Neural cell (in vitro differentiated cells): ENCODE measurements around the gene PPM1B. TPM values are rescaled to one million over a fixed set of nuclear protein-coding genes. Genes with fewer than 3 reads are reported as not detected.
"Not testable (repeated sequence)": the region's sequence is repeated elsewhere in the genome, so short reads cannot be mapped to it uniquely, and the experiment has no call there.

Experiments
- H2AFZ ChIP-seq: fragments of 200-600, 300-800 bp; sonication (generic), shearing (Covaris generic); 2 replicates; pipeline ENCODE4 v1.6.0; 2014; ENCODE audit warnings: low read depth, mild to moderate bottlenecking, antibody characterized with exemption, low read length, moderate library complexity
- H3F3A ChIP-seq: fragments of 200-600 bp; shearing (Covaris generic); 2 replicates; pipeline ENCODE4 v1.6.1; 2016; ENCODE audit warnings: mild to moderate bottlenecking, moderate library complexity, mixed read lengths, antibody characterized with exemption, low read length; ENCODE audit not compliant: insufficient read depth, poor library complexity, severe bottlenecking
- H3K27ac ChIP-seq: fragments of 200-600, 300-800 bp; sonication (generic), shearing (Covaris generic); 2 replicates; pipeline ENCODE4 v1.5.1; 2014; ENCODE audit warnings: mild to moderate bottlenecking, low read length, moderate library complexity
- H3K27me3 ChIP-seq: fragments of 300-800, 200-600 bp; sonication (generic), shearing (Covaris generic); 2 replicates; pipeline ENCODE4 v1.6.0; 2014; ENCODE audit warnings: mild to moderate bottlenecking, low read depth, low read length, moderate library complexity; ENCODE audit not compliant: insufficient read depth
- H3K36me3 ChIP-seq: fragments of 300-800, 200-600 bp; sonication (generic), shearing (Covaris generic); 2 replicates; pipeline ENCODE4 v1.5.1; 2014; ENCODE audit warnings: mild to moderate bottlenecking, antibody characterized with exemption, low read length, moderate library complexity; ENCODE audit not compliant: insufficient read depth
- H3K4me2 ChIP-seq: fragments of 300-800, 200-600 bp; sonication (generic), shearing (Covaris generic); 2 replicates; pipeline ENCODE4 v1.6.0; 2014; ENCODE audit warnings: mild to moderate bottlenecking, low read length
- H3K4me3 ChIP-seq: fragments of 300-800, 200-600 bp; sonication (generic), shearing (Covaris generic); 2 replicates; pipeline ENCODE4 v1.5.1; 2014; ENCODE audit warnings: mild to moderate bottlenecking, low read length, moderate library complexity
- H3K79me2 ChIP-seq: fragments of 200-600 bp; shearing (Covaris generic); replicated peaks from 2 replicates; pipeline ENCODE4 v1.6.0; 2014; ENCODE audit warnings: mild to moderate bottlenecking, low read length, moderate library complexity; ENCODE audit not compliant: insufficient read depth
- H3K9ac ChIP-seq: fragments of 300-800, 200-600 bp; sonication (generic), shearing (Covaris generic); 2 replicates; pipeline ENCODE4 v1.6.1; 2016; ENCODE audit warnings: mild to moderate bottlenecking, low read length, mixed read lengths
- H3K9me2 ChIP-seq: fragments of 200-600 bp; shearing (Covaris generic); 2 replicates; pipeline ENCODE4 v1.6.1; 2016; ENCODE audit warnings: mild to moderate bottlenecking, low read length, mixed read lengths; ENCODE audit not compliant: insufficient read depth
- H3K9me3 ChIP-seq: fragments of 200-600, 300-800 bp; sonication (generic), shearing (Covaris generic); 2 replicates; pipeline ENCODE4 v1.6.1; 2016; ENCODE audit warnings: mild to moderate bottlenecking, mixed run types, low read length, moderate library complexity, mixed read lengths
- H4K20me1 ChIP-seq: fragments of 200-600 bp; shearing (Covaris generic); 2 replicates; pipeline ENCODE4 v1.6.1; 2016; ENCODE audit warnings: mild to moderate bottlenecking, mixed run types; ENCODE audit not compliant: insufficient read depth
- CTCF ChIP-seq: fragments of 450-650 bp; IDR thresholded peaks from 2 replicates; pipeline ENCODE4 v1.5.1; 2014; ENCODE audit warnings: antibody characterized with exemption, mild to moderate bottlenecking, moderate library complexity; ENCODE audit not compliant: poor library complexity, severe bottlenecking
- EP300 ChIP-seq: fragments of 450-650 bp; conservative IDR thresholded peaks from 2 replicates; pipeline ENCODE4 v1.6.1; 2014; ENCODE audit warnings: antibody characterized with exemption, mild to moderate bottlenecking, moderate library complexity; ENCODE audit not compliant: poor library complexity, severe bottlenecking
- EZH2 ChIP-seq: fragments of 200-600, 300-800 bp; shearing (Covaris generic), sonication (generic); IDR thresholded peaks from 2 replicates; pipeline ENCODE4 v1.6.1; 2014; ENCODE audit warnings: antibody characterized with exemption, low read length, borderline replicate concordance, mild to moderate bottlenecking; ENCODE audit not compliant: insufficient read depth, poor library complexity, severe bottlenecking
- MXI1 ChIP-seq: fragments of 450-650 bp; conservative IDR thresholded peaks from 2 replicates; pipeline ENCODE4 v1.6.1; 2014; ENCODE audit warnings: antibody characterized with exemption, mild to moderate bottlenecking; ENCODE audit not compliant: poor library complexity, severe bottlenecking
- POLR2AphosphoS5 ChIP-seq: IDR thresholded peaks from 2 replicates; pipeline ENCODE4 v1.6.1; 2012
- RAD21 ChIP-seq: fragments of 450-650 bp; conservative IDR thresholded peaks from 2 replicates; pipeline ENCODE4 v1.6.1; 2014; ENCODE audit warnings: antibody characterized with exemption, mild to moderate bottlenecking, moderate library complexity
- REST ChIP-seq: IDR thresholded peaks from 2 replicates; pipeline ENCODE4 v1.6.1; 2012; ENCODE audit warnings: borderline replicate concordance
- SMC3 ChIP-seq: fragments of 450-650 bp; conservative IDR thresholded peaks from 2 replicates; pipeline ENCODE4 v1.6.1; 2014; ENCODE audit warnings: antibody characterized with exemption, mild to moderate bottlenecking, moderate library complexity; ENCODE audit not compliant: poor library complexity
- TAF1 ChIP-seq: IDR thresholded peaks from 2 replicates; pipeline ENCODE4 v1.6.1; 2012; ENCODE audit warnings: low read depth
- polyA plus RNA-seq: library from polyadenylated mRNA; depleted of rRNA; stranded (reverse); fragments of >200 nt; gene quantifications from 2 replicates; pipeline ENCODE4 v1.2.3, GENCODE V29; 2014

The PPM1B gene
- polyA plus RNA-seq, 1 donor from 2014 or later = 116 TPM

DNA sequence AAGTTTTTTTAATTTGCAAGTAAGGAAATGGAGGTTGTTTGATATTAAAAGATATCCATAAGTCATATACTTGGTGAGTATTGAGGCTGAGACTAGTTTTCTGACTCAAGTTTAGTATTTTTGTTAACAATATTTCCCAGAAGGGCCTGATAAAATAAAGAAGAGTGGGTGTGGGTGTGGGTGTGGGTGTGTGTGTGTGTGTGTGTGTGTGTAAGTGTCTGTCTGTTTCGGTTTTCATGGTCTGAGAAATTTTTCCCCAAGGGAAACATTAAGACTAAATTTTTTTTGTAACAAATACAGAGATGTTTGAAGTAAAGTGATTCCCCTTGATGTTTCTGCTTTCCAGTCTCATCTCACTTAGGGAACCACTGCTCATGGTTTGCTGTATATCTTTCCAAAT, 36.5 kb downstream of the PPM1B start:
- no peak overlapping the region for H3K27ac ChIP-seq
- H3K36me3 ChIP-seq = peaks cover 7% of the 10 kb centered on the region
- TF ChIP-seq TAF1 = no peak
- TF ChIP-seq EZH2 = no peak
- no peak for TF ChIP-seq MXI1
- no peak for TF ChIP-seq SMC3
- TF ChIP-seq EP300 = no peak
- no peak for TF ChIP-seq POLR2AphosphoS5
- TF ChIP-seq REST = no peak
- TF ChIP-seq CTCF = no peak
- TF ChIP-seq RAD21 = no peak
- no peak overlapping the region for H2AFZ ChIP-seq
- no peak overlapping the region for H3K9ac ChIP-seq
- H3K4me3 ChIP-seq = no peak overlapping the region
- H3K27me3 ChIP-seq = no peaks in the 10 kb centered on the region
- no peaks in the 10 kb centered on the region for H3K9me3 ChIP-seq
- H4K20me1 ChIP-seq = no peaks in the 10 kb centered on the region
- H3K9me2 ChIP-seq = no peaks in the 10 kb centered on the region
- H3F3A ChIP-seq = no peaks in the 10 kb centered on the region
- H3K4me2 ChIP-seq = no peak overlapping the region
- H3K79me2 ChIP-seq = peaks cover 43% of the 10 kb centered on the region

- Histone ChIP-seq H3K4me3 (no peak overlapping the region), H3K27ac (no peak overlapping the region), H3K4me2 (no peak overlapping the region), H3K9me2 (no peaks in the 10 kb centered on the region), H3K9me3 (no peaks in the 10 kb centered on the region), H3F3A (no peaks in the 10 kb centered on the region), H3K27me3 (no peaks in the 10 kb centered on the region), H3K36me3 (no peaks in the 10 kb centered on the region), H4K20me1 (no peaks in the 10 kb centered on the region), H3K79me2 (peaks cover 38% of the 10 kb centered on the region), H2AFZ (no peak overlapping the region), H3K9ac (no peak overlapping the region)
- TF ChIP-seq TAF1 (no peak), EP300 (no peak), REST (no peak)
Observed at GRCh38 chr2:44207102-44207501, 38.4 kb downstream of the PPM1B start.

GRCh38 chr2:44207648-44208047, 39.0 kb downstream of the PPM1B start:
- not testable (repeated sequence) for H3K36me3 ChIP-seq, H3K27ac ChIP-seq, H3K4me3 ChIP-seq, H3K9me3 ChIP-seq, H3K4me2 ChIP-seq, H3K27me3 ChIP-seq, H3K9me2 ChIP-seq, H2AFZ ChIP-seq, H3K9ac ChIP-seq, H4K20me1 ChIP-seq, H3F3A ChIP-seq
- peaks cover 37% of the 10 kb centered on the region for H3K79me2 ChIP-seq
